Middle frontal gyrus (tissue), 1 donor: ENCODE results near the gene LKAAEAR1.

ENCODE experiments used
- DNase-seq: peaks from one replicate; pipeline ENCODE4 v3.0.0-alpha.2; 2015; ENCODE audit warnings: low spot score; ENCODE audit errors: extremely low spot score

Gene LKAAEAR1

GRCh38 chr20:64068386-64069208 is 15.6 kb downstream of the LKAAEAR1 start:
- no peak for DNase-seq

GRCh38 chr20:64067733-64068307 is 16.4 kb downstream of the LKAAEAR1 start:
- no peak for DNase-seq

GRCh38 chr20:64067005-64067632 is 17.1 kb downstream of the LKAAEAR1 start:
- DNase-seq, result no peak

- no peak for DNase-seq
Measured at GRCh38 chr20:64065974-64066343, 18.2 kb downstream of the LKAAEAR1 start.

GRCh38 chr20:64065062-64065973 is 18.9 kb downstream of the LKAAEAR1 start:
- no peak for DNase-seq

GRCh38 chr20:64064145-64064698 is 20.0 kb downstream of the LKAAEAR1 start:
- DNase-seq, result no peak

- DNase-seq, result no peak
Measured at GRCh38 chr20:64063389-64064144, 20.6 kb downstream of the LKAAEAR1 start.

- DNase-seq, result peak; percentile 93
Measured at GRCh38 chr20:64062596-64063388, 21.4 kb downstream of the LKAAEAR1 start, which contains the start of gene TCEA2. TCEA2 (plus strand) TSS chr20:64063198; CDS start chr20:64063313, 115 bp downstream.

- DNase-seq, result no peak
Measured at GRCh38 chr20:64062276-64062595, 22.0 kb downstream of the LKAAEAR1 start.

- DNase-seq, result no peak
Measured at GRCh38 chr20:64058536-64058935, 25.7 kb downstream of the LKAAEAR1 start.

GRCh38 chr20:64057628-64058498 is 26.3 kb downstream of the LKAAEAR1 start:
- DNase-seq, result no peak

GRCh38 chr20:64056889-64057627 is 27.1 kb downstream of the LKAAEAR1 start:
- DNase-seq, result no peak

- no peak for DNase-seq
Measured at GRCh38 chr20:64056639-64056888, 27.6 kb downstream of the LKAAEAR1 start.

- no peak for DNase-seq
Measured at GRCh38 chr20:64055893-64056638, 28.1 kb downstream of the LKAAEAR1 start.

- no peak for DNase-seq
Measured at GRCh38 chr20:64055396-64055892, 28.8 kb downstream of the LKAAEAR1 start.

- no peak for DNase-seq
Measured at GRCh38 chr20:64053841-64054661, 30.1 kb downstream of the LKAAEAR1 start.
